NCI-H187 (cell line): ENCODE data around the gene PRKG1.
"Not testable (repeated sequence)": the region's sequence is repeated elsewhere in the genome, so short reads cannot be mapped to it uniquely, and the experiment has no call there.

Experiments used
- DNase-seq, 2 experiments: peaks; one replicate each; lab custom pipeline; 2025; lab: John Stamatoyannopoulos, UW

Gene PRKG1

DNA sequence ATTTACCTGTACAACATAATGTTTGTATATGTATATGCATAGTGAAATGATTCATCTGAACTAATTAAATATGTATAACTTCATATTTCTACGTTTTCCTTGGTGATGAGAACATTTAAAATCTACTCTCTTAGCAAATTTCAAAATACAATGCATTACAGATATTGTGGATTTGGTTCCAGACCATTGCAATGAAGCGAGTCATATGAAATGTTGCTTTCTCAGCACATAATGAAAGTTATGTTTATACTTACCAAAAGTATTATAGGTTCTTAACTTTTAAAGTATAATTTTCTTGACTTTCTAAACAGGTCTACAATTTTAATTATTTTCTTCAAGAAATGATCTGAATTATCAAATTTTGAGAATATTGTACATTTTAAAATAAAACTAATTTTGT lies 435.9 kb downstream of the PRKG1 start:
- no peak for DNase-seq

DNA sequence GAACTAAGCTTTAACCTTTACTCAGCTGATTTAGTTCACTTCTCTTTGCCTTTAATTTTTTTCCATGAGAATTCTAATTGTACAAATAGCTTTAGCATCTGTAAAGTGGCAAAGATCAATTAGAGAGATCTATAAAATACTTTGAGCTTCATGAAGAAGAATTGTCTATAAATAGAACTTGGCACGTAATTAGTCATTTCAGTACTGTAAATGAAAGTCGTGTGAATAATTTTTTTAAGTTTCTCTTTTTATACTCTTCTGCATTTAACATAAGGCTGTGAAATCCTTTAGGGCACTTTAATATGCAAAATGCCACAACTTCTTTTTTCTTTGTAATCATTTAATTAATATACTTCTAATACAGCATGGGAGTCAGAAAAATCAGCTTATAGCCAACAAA lies 447.3 kb downstream of the PRKG1 start:
- DNase-seq = no peak

DNA sequence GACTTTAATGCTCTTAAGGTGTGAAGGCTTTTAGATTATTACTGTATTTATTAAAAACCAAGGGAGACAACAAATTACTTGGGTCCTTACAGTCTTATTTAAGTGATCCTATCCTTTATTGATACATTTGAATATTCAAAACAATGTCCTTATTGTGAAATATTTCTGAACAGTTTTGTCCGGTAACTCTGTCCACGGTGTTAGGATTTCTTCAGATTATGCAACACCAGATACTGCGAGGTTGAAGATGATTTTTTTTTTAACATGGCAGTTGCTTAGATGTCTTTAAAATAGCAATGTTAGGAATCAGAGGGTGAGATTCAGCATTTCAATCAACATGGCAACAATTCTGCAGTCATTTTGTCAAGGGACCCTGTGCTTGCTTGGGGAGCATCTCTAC lies 448.6 kb downstream of the PRKG1 start:
- DNase-seq = no peak

DNA sequence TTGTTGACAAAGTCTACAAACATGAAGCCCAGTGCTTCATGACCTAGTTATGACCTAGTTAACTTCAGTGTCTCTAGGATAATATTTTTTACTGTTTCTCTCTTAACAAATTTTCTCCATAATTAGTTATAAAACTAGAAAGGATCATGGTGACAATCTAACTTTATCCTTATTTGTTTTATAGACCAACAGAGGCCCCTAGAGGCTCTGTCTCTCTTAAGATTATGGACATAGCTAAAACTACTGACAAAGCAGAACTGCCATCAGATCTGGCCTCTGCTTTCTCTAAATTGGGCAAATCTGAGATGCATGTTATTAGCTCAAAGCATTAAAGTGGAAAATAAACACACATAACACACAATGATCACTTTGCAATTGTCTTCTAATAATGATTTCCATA lies 449.2 kb downstream of the PRKG1 start:
- no peak for DNase-seq

DNA sequence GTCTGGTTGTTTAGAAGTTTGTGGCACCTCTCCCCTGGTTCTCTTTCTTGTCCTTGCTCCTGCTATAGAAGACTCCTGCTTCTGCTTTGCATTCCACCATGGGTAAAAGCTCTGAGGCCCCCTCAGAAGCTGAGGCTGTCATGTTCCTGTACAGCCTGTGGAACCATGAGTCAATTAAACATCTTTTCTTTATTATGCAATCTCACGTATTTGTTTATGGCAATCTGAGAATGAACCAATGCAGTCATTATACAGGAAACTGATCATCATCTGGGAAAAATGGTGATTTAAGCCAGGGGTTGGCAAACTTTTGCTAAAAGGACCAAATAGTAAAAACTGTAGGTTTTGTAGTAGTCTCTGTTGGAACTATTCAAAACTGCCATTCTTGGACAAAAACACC lies 449.8 kb downstream of the PRKG1 start:
- no peak for DNase-seq

DNA sequence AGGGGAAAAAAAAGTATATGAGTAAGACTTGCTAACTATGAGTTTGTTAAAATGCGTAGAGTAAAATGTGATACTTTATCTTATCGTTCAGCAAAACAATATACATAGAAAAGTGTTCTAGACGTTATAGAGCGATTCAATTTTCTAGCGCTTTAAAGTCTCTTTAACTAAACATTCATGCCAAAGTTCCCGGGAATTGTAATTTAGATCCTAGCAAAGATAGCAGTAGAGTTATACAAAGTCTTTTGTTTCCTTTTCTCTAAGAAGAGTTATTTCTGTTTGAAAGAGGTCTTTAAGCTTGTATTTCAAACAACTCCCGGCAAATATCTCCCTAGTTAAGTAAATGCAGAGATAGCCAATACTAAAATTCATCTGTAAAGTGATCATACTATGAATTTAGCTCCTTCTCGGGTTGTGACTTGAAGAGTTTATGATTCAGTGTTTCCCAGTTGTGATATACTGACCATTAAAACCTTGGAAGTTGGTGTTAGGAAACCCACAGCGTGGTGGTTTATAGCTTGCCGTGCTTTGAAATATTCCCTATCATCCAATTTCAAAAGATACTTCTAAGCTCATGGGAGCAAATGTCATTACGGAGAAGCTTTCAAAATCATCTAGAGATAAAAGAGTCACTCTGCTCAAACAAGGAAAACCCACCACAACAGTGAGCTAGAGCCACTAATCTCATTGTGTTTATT lies 453.4 kb downstream of the PRKG1 start:
- no peak for DNase-seq

DNA sequence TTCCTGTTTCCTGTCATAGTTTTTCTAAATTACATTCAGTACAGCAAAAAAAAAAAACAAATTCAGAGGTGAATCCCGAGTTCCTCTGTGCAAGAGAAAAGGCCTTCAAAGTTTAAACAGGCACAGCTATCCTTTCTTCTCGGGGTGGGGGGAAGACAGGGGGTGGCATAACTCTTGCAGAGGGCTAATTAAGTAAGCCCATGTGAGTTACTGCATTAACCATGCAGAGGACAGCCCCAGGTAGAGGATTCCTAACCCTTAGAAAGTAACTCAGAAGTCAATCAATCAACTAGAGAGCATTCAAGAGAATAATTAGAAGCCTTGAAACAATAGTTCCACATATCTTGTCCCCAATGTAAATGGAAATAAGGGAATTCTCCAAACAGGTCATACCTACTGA lies 454.2 kb downstream of the PRKG1 start:
- no peak for DNase-seq

DNA sequence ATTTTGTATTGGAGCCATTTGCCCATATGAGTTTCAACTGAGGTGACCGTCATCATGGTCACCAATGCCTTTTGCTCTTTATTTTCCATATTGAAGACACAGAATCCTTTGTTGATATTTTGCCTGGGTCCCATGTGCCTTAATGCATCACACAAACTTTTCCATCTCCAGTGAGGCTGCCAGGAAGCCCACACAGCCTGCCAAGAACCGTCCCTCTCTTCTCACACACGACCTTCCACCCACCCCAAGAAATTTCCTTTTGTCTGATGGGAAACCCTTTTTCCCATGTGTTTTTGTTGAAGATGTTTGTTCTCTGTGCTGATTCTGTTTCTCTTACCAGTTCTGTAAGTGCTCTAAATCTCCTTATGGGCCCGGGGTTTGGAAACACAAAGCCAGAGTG lies 456.3 kb downstream of the PRKG1 start:
- no peak for DNase-seq

DNA sequence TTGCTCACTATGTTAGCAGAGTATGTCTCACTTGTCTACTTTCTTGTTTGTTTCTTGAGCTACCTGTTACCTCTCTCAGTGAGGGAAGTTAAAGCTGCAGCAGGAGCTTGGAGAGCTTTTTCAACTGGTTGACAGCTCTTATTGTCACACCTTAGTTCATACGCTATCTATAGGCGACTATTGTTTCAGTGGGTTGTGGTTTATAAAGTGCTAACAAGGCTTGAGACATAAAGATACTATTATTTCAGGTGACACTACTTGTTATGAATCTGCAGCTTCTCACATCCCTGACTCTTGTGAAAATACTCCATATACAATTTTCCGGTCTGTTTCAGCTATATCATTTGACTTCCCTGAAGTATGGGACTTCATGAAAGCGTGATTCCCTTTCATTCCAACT lies 457.8 kb downstream of the PRKG1 start:
- no peak for DNase-seq

DNA sequence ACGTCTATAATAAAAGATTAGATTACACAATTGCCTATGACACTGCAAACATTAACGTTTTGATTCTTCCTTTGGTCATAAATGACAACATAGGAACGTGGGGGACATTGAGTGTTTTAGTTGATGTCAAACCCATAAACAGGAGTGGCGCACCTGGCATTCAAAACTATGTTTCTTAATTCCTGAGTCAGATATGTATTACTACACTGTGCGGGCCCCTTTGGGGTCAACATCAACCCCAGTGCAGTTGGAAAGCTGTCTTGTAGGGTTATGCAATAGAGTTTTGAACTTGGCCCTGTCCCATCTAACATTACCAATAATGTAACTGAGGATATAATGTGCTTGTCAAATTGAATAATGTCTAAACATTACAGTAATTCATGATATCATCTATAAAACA lies 468.6 kb downstream of the PRKG1 start:
- no peak for DNase-seq

DNA sequence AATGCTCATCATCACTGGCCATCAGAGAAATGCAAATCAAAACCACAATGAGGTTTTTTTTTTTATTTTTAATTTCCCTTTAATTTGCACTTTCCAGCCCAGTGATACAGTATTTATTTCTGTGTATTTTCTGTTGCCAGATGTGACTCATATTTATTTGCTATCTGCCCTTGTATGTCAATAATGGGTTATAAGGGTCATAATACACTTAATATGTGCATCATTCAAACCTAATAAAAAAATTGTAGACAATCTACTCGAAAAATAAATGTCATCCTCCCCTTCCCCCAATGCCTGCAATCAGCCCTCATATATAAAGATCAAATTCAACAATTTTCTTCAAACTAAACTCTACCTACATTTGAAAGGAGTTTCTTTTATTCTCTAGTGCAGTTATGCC lies 470.6 kb downstream of the PRKG1 start:
- no peak for DNase-seq

DNA sequence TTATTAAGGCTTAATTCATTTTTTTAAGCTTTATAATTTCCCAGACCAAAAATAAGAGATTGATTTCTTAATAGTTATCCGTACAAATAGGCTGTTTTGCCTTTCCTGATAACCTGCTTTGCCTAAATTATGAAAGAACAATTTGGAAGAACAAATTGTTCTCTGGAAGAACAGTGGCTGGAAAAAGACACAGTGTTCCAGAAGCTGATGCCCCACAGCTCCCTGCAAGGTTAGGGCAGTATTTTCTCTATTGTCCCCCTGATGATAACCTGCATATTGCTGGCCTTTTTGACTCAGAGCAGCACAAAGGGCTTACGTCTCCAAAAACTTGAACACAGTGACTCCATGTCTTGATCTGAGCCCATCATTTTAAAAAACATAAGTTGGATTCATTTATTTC lies 473.7 kb downstream of the PRKG1 start:
- no peak for DNase-seq

DNA sequence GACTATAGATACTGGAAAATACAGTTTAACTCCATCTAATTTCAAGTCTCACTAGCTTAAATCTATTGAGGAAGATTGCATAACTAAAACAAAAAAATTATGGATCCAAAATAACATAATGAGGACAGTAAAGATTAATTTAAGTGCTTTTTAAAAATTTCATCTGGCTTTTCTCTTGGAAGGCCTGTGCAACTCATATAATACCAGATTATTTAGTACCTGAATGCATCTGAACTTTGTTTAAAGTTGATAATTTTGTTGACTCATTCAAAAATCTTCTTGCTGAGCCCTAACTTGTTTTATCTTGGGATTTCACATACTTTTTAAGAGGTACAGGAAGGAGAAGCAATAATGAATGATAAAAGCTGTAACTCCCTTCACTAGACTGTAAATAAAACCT lies 478.6 kb downstream of the PRKG1 start:
- DNase-seq = no peak

DNA sequence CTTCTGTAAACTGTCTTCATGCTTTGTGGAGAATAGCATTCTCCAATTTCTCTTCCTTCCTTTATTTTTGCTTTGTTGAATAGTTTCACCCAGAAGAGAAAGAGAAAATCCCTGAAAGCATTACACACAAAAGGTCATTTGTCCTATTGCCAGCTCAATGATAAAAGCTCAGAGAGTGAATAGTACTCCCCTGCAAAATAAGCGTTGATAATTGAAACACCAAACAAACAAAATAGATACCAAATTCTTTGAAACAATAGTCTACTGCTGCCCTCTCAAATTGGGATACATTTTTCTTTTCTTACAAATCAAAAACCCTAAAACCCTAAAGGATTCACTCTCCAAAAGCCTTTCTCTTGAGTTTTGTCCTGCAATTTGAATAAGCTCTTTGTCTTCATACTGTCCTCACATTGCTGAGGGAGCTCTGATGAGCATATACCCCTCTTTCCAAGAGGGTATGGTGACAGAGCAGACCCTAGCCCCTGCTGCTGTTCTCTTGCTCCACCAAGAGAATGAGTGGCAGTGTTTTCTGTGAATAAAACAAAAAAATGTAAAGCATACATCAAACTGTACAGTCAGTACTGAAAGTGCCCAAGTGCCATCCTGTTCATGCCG lies 490.7 kb downstream of the PRKG1 start:
- no peak for DNase-seq

DNA sequence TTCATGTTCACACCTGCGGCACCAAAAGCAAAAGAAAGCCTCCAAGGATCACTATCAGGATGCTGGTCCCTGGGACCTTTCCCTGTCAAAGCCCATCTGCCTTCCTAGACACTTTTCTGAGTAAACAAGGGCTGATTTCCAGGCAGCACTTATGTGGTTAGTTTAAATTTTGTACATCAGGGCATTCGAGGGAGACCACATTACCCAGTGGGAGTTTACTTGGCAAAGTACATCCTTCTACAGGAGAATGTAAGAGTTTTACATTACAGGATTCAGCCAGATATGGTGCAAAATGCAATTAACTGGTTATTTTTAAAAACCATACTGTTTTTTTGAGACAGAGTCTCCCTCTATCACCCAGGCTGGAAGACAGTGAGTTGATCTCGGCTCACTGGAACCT lies 493.0 kb downstream of the PRKG1 start:
- DNase-seq = no peak

DNA sequence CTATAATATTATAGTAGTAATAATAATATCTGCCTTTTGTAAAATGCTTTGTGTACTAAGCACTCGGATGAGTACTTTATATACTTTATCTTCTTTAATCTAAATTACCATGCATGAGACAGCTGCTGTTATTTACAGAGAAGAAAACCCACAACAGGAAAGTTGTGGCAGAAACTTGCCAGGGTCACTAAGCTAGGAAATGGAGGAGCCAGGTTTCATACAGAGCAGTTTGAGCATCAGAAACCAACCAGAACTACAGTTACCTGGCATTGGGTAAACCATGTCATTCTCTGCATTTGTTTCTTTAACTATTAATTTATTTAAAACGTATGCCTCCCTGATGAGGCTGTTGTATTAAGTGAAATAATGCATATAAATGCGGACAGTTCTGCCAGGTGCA lies 495.2 kb downstream of the PRKG1 start:
- no peak for DNase-seq

DNA sequence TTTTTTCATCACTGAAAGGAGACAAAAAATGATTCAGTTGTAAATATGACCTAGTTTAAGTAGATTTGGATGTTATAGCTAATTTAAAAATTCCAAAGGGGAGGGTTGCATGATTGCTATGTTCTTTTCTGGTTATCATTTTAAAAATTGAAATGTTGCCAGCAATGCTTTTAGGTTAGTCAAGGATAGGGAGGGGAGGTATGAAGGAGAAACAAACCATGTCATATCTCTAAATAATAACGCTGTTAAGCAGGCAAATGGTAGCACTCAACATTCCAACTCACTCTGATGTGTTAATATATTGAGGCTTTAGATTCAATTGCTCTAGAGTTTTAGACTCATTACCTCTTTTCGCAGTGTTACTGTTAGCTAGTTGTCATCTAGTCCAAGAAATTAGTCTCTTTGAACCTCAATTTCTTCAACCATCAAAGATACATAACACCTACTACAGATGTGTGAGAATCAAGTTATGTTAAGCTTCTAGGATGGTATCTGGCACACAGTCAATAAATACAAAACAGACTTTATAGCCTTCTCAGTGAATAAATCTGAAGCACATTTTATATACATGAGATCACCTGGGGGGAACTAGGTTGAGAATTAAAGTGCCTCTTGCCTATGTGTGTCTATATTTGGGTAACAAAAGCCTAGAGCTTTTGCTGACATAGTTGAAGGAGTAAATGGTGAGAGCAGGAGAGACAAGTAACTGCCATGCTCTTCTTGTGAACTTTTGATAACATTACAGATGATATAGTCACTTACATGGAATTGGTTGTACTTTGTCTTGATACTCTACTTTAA lies 500.2 kb downstream of the PRKG1 start:
- no peak for DNase-seq

DNA sequence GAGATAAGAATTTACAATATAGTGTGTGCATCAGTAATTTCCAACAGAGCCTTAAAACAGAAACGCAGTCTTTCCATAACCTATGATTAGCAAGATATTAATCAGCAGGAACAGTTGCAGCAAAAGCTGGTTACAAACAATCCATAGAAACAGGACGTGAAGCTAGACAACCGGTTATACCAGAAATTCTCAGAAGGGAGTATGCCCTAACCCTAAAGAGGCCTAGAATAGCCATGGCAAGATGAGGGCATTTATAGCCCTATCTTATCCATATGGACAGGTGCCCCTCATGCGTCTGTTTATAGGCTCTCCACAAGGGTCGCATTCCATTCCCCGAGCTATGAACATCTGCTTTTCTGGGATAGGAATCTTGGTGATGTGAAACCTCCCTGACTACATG lies 506.9 kb downstream of the PRKG1 start:
- not testable (repeated sequence) for DNase-seq

DNA sequence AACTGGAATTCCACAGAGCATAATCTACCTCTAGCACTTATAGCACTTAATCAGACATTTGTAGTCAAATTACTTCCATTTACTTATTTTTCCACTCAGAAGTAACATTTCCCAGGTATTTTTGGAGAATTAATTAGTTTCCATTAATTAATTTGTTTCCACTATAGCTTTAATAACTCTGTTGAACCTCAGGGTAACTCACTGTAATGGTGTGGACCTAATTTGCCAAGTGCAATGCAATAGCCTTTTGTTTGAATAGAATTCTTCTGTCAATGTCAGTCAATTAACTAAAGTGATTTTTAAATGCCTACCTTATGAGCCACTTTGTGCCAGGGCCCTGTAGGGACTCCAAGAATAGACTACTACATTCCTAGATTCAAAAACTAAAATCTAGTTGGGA lies 509.7 kb downstream of the PRKG1 start:
- DNase-seq = no peak

DNA sequence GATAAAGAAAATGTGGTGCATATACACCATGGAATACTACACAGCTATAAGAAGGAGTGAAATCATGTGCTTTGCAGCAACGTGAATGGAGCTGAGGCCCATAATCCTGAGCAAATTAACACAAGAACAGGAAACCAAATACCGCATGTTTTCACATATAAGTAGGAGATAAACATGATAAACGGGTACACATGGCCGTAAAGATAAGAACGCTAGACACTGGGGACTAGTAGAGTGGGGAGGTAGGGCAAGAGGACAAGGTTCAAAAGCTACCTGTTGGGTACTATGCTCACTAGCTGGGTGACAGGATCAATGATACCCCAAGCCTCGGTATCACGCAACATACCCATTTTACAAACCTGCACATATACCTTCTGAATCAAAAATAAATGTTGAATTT lies 511.5 kb downstream of the PRKG1 start:
- DNase-seq = no peak

DNA sequence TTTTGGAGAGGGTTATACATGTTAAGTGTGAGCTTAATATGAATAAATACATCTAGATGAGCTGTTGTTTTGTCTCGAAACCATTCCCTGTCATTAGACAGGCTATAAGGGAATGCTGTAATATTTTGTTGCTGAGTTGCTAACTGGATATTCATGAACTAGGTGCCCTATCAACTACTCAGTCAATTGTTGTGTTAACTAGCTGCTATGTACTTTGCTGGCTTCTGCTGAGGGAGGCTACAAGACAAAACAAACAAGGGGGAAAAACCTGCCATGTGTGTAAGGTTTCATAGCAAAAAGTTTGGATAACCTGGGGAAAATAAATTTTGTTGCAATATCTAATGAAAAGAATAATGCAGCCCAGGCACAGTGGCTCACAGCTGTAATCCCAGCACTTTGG lies 514.7 kb downstream of the PRKG1 start:
- DNase-seq = no peak

DNA sequence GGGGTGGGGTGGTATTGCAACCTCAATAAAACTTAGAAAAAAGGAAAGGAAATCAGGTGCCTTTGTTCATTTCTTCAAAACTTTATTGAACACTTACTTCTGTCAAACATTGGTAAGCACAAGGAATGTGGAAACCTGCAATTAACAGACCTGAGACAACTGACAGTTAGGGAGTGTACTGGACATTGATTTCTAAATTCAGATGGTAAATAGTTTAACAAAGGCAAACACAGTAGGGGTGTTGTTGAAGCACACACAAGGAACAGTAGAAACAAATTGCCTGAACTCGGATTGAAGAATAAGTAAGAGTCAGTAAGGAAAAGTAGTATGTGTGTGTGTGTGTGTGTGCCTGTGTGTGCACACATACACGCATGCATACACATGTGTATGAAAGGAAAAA lies 516.5 kb downstream of the PRKG1 start:
- DNase-seq = no peak

DNA sequence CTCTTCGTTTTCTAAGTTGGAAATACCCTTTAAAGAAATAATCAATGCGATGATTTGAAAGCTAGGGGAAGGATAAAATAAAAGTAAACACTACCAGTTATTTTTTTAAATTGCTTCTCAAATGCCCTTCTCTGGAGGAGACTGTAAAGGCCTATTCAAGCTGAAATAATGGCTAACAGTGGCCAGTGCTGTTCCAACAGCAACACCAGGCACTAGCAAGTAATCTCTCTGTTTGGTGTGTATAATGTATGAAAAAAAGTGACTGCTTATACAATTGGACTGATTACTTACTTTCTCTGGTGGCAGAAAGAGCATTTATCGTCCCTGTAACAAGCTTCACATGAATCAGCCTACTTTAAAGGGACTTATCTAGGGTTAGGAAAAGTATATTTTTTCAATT lies 522.4 kb downstream of the PRKG1 start:
- DNase-seq = no peak
